SJSA1 (cell line): ENCODE data around the gene LILRA5. TPM values are rescaled to one million over a fixed set of nuclear protein-coding genes. Genes with fewer than 3 reads are reported as not detected.
"Not testable (repeated sequence)": the region's sequence is repeated elsewhere in the genome, so short reads cannot be mapped to it uniquely, and the experiment has no call there.

Experiments
- DNase-seq, 2 experiments: peaks; one replicate each; pipeline ENCODE4 v3.0.0-alpha.2; 2015 to 2020; ENCODE audit warnings: low spot score in 2 of 2, low read depth in 1 of 2
- H3K27ac ChIP-seq: fragments of 250-450 bp; sonication (Bioruptor Pico); 2 replicates; pipeline ENCODE4 v1.5.1; 2020; ENCODE audit warnings: mild to moderate bottlenecking, moderate library complexity
- H3K27me3 ChIP-seq: fragments of 250-450 bp; sonication (Bioruptor Pico); replicated peaks from 2 replicates; pipeline ENCODE4 v1.5.1; 2020; ENCODE audit warnings: mild to moderate bottlenecking, moderate library complexity
- H3K36me3 ChIP-seq: fragments of 250-450 bp; sonication (Bioruptor Pico); 2 replicates; pipeline ENCODE4 v1.5.1; 2020; ENCODE audit warnings: mild to moderate bottlenecking
- H3K4me1 ChIP-seq: fragments of 250-450 bp; sonication (Bioruptor Pico); replicated peaks from 2 replicates; pipeline ENCODE4 v1.6.1; 2021; ENCODE audit warnings: mild to moderate bottlenecking
- H3K4me3 ChIP-seq: fragments of 250-450 bp; sonication (Bioruptor Pico); 2 replicates; pipeline ENCODE4 v1.5.1; 2020; ENCODE audit warnings: mild to moderate bottlenecking
- H3K9me3 ChIP-seq: fragments of 250-450 bp; sonication (Bioruptor Pico); replicated peaks from 2 replicates; pipeline ENCODE4 v1.5.1; 2020; ENCODE audit warnings: mild to moderate bottlenecking
- total RNA-seq: library from RNA; depleted of rRNA; stranded (reverse); fragments of >200 nt; shearing (Covaris generic); gene quantifications from 2 replicates; pipeline ENCODE4 v1.2.3, GENCODE V29; 2014

Gene LILRA5
- total RNA-seq, 1 experiment from 2014 or later = not detected

DNA sequence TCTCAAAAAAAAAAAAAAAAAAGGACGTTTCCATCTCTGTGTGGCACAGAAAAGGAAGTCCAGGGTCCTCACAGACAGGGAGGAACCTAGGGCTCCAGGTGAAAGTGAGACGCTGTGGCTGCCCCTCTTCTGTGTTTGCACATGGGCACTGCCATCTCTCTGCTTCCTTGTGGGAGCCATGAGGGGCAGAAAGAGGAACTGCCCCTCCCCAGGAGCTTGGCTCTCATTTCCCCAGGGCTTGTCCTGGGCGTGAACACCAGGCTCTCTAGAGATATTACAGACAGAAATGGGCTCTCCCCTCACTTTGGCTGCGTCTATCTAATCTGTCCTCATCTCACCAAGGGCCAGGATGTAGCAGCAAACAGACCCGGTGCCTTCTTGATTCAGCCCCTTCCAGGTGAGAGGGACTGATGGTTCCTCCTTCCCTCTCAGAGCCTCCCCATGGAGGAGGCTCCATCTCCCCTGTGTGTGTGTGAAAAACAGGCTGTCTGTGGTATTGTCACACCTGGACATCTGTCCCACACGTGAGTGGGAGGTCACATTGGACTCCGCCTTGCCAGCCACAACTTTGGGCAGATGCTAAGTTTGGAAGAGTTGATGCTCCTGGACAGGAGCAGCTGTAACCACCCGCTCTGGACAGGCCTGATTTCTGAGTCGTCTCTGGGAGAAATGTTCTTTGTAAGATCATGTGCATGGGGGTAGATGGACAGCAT lies 26.8 kb upstream of the LILRA5 start:
- Histone ChIP-seq H3K27me3 (peaks cover 6% of the 10 kb centered on the region; the same call in 1 of the 2 replicates), H3K4me1 (no peaks in the 10 kb centered on the region), H3K36me3 (no peaks in the 10 kb centered on the region), H3K27ac (no peak overlapping the region), H3K9me3 (no peaks in the 10 kb centered on the region), H3K4me3 (no peak overlapping the region)
- DNase-seq = no peak

DNA sequence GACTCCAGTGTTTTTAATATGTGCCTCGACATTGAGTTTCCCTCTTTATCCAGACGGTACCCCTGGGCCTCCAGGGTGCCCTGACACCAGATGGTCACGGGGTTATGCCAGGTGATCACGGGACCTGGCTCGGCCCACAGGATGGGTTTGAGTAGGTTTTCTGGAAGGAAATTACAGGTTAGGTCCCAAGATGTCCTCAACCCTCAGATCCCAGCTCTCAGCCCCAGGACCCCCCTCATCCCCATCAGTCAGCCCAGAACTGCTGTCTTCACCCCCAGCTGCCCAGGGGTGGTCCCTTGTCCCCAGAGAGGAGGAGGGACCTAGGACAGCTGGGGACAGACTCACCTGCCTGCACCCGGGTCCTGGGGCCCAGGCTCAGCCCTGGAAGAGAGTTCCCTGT lies 25.6 kb upstream of the LILRA5 start:
- H3K36me3 ChIP-seq = no peaks in the 10 kb centered on the region
- H3K9me3 ChIP-seq = no peaks in the 10 kb centered on the region
- no peak overlapping the region for H3K27ac ChIP-seq
- H3K27me3 ChIP-seq = peaks cover 6% of the 10 kb centered on the region; the same call in 1 of the 2 replicates
- no peak for DNase-seq
- H3K4me3 ChIP-seq = no peak overlapping the region
- H3K4me1 ChIP-seq = no peaks in the 10 kb centered on the region

DNA sequence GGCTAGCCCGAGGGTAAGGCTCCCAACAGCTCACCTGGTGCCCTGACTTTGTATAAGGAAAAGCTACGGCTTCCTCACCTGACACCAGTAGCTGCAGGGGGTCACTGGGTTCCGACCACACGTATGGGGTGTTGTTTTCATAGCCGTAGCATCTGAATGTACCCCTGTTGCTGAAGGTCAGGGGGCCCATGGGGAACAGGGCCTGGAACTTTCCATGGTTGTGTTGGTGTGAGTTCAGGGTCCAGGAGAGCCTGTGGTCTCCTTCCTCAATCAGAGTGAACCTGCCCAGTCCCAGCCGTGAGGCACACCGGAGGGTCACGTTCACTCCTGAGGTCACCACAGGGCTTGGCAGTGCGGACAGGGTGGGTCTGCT lies 24.9 kb upstream of the LILRA5 start:
- Histone ChIP-seq H3K27ac (no peak overlapping the region), H3K9me3 (no peaks in the 10 kb centered on the region), H3K36me3 (no peaks in the 10 kb centered on the region), H3K4me1 (no peaks in the 10 kb centered on the region), H3K4me3 (no peak overlapping the region), H3K27me3 (peaks cover 6% of the 10 kb centered on the region; the same call in 1 of the 2 replicates)
- no peak for DNase-seq

DNA sequence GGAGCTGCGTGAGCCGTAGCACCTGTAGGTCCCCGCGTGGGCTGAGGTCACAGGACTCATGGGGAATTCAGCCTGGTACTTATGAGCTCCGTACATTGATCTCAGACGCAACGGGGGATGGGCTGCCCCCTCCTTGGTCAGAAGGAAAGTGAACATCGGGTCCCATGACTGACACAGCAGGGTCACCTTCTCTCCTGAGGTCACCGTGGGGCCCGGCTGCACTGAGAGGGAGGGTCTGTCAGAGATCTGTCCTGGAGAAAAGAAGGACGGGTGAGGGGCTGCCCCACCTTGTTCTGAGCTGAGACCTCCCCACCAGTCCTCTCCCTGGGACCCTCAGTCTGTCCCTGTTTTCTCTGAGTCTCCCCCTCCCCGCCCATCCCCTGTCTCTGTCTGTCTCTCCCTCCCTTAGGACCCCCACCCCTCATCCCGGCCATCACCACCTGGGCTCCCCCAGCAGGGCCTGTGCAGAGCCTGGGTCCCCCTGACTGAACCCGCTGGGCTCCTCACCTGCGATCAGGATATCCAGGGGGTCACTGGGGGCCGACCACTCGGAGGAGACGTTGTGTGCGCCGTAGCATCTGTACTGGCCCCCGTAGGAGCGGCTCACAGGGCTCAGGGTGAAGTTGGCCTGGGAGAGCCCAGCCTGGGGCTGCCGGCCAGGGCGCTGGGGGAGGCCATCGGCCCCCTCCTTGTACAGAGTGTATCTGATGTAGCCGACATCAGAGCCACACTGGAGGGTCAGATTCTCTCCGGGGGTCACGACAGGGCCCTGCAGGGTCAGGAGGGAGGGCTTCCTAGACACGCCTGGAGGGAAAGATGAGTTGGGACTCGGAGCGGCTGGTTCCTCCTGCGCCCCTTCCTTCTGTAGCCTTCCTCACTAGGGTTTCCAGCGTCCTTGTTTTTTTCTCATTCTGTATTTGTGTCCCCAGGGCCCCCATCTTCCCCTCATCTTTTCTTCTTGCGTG lies 24.2 kb upstream of the LILRA5 start:
- H3K36me3 ChIP-seq = no peaks in the 10 kb centered on the region
- no peaks in the 10 kb centered on the region for H3K4me1 ChIP-seq
- DNase-seq = peak in 1 of 2 experiments; percentile 30
- H3K9me3 ChIP-seq = no peaks in the 10 kb centered on the region
- H3K4me3 ChIP-seq = no peak overlapping the region
- no peak overlapping the region for H3K27ac ChIP-seq
- H3K27me3 ChIP-seq = peaks cover 6% of the 10 kb centered on the region; the same call in 1 of the 2 replicates

DNA sequence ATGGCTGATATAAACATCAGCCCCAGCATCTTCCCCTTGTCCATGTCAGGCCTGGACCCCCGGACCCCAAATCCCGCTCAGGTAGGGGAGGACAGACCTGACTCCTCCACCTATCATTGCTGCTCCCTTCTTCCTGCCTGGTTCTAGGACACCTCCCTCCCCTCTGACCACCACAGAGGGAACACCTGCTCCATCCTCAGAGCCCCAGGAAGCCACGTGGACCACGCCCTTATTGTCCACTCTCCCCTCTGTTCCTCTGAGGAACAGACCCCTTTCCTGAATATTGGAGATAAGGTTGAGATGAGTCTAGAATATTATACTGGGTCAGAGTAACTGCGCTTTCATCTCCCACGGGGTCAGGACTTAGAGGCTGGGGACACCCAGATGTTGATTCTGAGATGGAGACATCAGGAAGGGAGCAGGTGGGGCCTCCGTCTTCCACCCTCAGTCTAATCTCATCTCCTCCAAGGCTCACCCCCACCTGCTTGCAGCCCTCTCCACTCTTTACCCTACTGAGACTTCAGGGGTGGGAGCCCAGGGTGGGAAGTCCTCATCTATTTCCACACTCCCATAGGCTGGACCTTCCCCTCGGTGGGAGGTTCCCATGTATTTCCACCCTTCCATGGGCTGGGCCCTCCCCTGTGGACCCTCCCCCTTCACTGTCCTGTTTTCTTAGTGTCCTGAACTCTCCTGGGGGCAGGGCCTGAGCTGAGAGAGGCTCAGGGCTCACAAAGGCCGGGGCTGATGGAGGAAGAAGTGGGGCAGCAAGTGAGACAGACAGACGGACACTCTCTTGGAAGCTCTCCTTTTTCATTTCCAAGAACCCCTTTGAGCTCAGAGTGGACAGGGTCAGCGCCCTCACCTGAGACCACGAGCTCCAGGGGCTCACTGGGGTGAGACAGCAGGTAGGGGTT lies 23.3 kb upstream of the LILRA5 start:
- Histone ChIP-seq H3K27me3 (peaks cover 6% of the 10 kb centered on the region; the same call in 1 of the 2 replicates), H3K27ac (no peak overlapping the region), H3K4me1 (no peaks in the 10 kb centered on the region), H3K9me3 (no peaks in the 10 kb centered on the region), H3K4me3 (no peak overlapping the region), H3K36me3 (no peaks in the 10 kb centered on the region)
- no peak for DNase-seq

DNA sequence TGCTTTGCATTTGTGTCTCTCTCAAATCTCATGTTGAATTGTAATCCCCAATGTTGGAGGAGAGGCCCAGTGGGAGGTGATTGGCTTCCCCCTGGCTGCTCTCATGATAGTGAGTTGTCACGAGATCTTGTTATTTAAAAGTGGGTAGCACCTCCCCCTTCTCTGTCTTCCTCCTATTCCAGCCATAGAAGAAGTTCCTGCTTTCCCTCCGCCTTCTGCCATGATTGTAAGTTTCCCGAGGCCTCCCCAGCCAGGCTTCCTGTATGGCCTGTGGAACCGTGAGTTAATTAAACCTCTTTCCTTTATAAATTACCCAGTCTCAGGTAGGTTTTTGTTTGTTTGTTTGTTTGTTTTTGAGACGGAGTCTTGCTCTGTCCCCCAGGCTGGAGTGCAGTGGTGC lies 22.2 kb upstream of the LILRA5 start:
- Histone ChIP-seq H3K27ac (no peak overlapping the region), H3K27me3 (peaks cover 3% of the 10 kb centered on the region; the same call in 1 of the 2 replicates), H3K36me3 (no peaks in the 10 kb centered on the region), H3K4me1 (no peaks in the 10 kb centered on the region), H3K9me3 (no peaks in the 10 kb centered on the region), H3K4me3 (no peak overlapping the region)
- no peak for DNase-seq

DNA sequence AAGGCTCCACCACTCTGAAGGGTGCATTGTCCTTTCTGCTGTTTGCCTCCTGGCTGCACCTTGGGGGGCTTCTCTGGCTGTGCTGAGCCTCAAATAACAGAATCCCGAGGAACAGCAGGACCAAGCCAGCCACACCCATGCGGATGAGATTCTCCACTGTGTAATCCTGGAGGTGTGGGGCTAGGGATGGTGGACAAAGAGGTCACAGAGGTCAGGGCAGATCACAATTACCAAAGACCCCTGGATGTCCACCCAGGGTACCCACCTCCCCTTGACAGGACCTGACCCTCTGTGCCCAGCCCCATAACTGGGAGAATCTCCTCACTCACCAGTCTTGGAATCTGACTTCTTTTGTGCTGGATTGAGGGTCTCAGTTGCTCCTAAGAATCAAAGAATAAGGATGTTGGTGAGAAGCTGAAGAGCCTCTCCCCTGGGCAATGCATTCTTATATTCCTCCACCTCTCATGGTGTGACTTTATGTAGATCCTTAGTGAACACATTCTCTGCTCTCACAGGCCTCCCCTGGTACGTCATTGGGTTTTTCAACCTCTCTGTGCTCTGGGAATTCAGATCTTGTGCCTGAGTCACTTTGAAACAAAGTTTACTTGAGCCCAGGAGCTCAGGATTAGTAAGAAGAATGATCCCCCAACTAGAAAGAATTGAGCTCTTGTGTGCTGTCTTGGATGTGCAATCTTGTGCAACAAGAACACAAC lies 20.8 kb upstream of the LILRA5 start:
- H3K27me3 ChIP-seq = no peaks in the 10 kb centered on the region; the same call in 1 of the 2 replicates
- H3K4me1 ChIP-seq = no peaks in the 10 kb centered on the region
- no peaks in the 10 kb centered on the region for H3K36me3 ChIP-seq
- DNase-seq = peak in 1 of 2 experiments; percentile 14
- no peak overlapping the region for H3K27ac ChIP-seq
- H3K4me3 ChIP-seq = no peak overlapping the region
- no peaks in the 10 kb centered on the region for H3K9me3 ChIP-seq

DNA sequence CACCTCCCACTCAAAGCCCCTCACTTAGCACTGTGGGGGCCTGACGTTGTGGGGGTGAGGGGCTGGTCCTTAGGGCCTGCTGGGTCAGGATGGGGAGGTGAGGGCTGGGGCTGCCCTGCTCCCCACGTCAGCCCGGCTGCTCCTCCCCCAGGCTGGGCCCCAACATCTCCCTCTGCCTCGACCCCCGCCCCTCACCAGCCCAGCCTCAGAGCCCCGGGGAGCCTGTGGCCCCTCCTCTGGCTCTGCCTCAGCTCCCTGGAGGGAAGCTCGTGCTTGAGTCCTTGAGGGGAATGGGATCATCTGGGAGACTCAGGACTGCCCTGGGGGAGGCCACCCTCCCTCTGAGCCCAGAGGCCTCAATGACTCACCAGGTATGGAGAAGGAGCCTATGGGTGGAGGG lies 19.2 kb upstream of the LILRA5 start:
- H3K27me3 ChIP-seq = no peaks in the 10 kb centered on the region; the same call in 1 of the 2 replicates
- no peaks in the 10 kb centered on the region for H3K9me3 ChIP-seq
- no peaks in the 10 kb centered on the region for H3K4me1 ChIP-seq
- DNase-seq = no peak
- H3K4me3 ChIP-seq = no peak overlapping the region
- no peaks in the 10 kb centered on the region for H3K36me3 ChIP-seq
- H3K27ac ChIP-seq = no peak overlapping the region

DNA sequence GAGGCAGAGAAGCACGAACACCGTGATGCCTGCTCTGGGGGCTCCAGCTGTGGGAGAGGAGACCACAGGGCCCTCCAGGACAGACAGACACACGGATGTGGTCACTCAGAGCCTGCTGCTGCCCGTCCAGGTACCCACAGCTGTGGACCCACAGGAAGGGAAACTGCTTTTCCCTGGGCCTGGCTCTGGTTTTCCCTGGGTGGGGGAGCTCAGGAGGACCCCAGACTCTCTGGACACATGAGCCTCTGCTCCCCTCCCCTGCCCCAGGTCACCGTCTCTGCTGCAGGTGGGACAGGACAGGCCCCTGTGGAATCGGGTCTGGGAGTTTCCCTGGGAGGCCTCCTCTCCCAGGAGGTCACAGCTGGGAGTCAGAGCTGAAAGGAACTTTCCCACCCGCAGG lies 18.7 kb upstream of the LILRA5 start:
- no peaks in the 10 kb centered on the region for H3K4me1 ChIP-seq
- DNase-seq = no peak
- H3K36me3 ChIP-seq = no peaks in the 10 kb centered on the region
- H3K9me3 ChIP-seq = no peaks in the 10 kb centered on the region
- no peak overlapping the region for H3K4me3 ChIP-seq
- no peak overlapping the region for H3K27ac ChIP-seq
- H3K27me3 ChIP-seq = no peaks in the 10 kb centered on the region; the same call in 1 of the 2 replicates

DNA sequence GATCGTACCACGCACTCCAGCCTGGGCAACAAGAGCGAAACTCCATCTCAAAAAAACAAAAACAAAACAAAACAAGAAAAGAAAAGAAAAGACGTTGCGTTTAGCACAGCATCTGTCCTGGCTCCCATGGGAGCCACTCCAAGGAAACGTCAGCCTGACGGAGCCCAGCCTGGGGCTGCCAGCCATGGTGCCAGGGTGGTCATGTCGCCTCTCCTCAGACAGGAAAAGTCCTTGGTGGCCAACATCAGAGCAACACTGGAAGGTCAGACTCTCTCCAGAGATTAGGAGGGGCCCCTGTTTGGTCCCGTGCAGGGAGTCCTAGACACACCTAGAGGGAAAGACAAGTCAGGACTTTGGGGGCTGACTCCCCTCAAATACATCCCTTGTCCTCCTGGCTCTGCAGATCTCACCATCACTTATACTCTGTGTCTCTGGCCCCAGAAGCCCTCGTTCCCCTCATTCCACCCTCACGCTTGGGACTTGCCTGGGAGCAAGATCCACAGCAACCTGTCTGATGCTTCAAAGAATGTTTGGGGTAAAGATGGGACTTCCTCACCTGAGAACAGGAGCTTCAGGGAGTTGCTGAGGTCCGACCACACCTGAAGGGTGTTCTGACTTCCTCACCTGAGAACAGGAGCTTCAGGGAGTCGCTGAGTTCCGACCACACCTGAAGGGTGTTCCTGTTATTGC lies 16.7 kb upstream of the LILRA5 start:
- Histone ChIP-seq H3K27me3 (no peaks in the 10 kb centered on the region), H3K4me1 (no peaks in the 10 kb centered on the region), H3K36me3 (no peaks in the 10 kb centered on the region), H3K27ac (no peak overlapping the region), H3K4me3 (no peak overlapping the region), H3K9me3 (no peaks in the 10 kb centered on the region)
- DNase-seq = no peak

DNA sequence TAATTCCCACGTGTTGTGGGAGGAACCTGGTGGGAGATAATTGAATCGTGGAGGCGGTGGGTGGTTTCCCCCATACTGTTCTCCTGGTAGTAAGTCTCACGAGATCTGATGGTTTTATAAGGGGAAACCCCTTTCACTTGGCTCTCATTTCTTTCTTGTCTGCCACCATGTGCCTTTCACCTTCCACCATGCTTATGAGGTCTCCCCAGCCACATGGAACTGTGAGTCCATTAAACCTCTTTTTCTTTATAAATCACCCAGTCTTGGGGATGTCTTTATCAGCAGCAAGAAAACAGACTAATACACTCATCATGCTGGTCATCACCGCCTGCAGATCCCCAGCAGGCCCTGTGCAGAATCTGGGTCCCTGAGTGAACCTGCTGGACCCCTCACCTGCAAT lies 15.8 kb upstream of the LILRA5 start:
- H3K4me1 ChIP-seq, H3K36me3 ChIP-seq, H3K4me3 ChIP-seq, DNase-seq, H3K27ac ChIP-seq, H3K9me3 ChIP-seq, H3K27me3 ChIP-seq: not testable (repeated sequence)

DNA sequence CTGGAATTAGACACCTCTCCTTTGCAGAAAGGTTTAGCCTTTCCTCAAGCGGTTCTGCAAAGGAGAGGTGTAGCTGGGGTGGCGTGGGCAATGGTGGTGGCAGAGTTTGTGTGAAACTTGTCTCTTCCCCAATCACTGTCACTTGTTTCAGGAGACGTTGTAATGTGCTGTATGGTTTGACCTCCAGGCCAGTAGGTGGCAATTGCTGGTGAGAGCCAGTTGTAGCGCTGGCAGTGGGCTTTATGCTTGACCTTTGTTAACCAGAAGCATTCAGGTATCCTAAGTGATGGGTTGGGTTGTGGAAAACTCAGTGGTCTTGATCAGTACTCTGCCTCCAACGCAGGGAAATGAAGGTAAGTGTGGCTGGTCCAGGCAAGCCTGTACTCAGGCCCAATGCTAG lies 12.7 kb upstream of the LILRA5 start:
- Histone ChIP-seq H3K9me3 (no peaks in the 10 kb centered on the region), H3K27me3 (no peaks in the 10 kb centered on the region), H3K4me3 (no peak overlapping the region), H3K4me1 (no peaks in the 10 kb centered on the region), H3K36me3 (no peaks in the 10 kb centered on the region), H3K27ac (no peak overlapping the region)
- DNase-seq = no peak
